ENCODE data around the gene MUC20. TPM values are rescaled to one million over a fixed set of nuclear protein-coding genes. Genes with fewer than 3 reads are reported as not detected.
"Not testable (repeated sequence)": the region's sequence is repeated elsewhere in the genome, so short reads cannot be mapped to it uniquely, and the experiment has no call there.

Gene MUC20
- total RNA-seq, 1 experiment from 2014 or later, result 176 TPM

- Histone ChIP-seq H3K79me2 (ENCODE audit: low read depth) (no peaks in the 10 kb centered on the region), H3K9me2 (ENCODE audit: insufficient read depth) (no peaks in the 10 kb centered on the region), H3K4me1 (replicated peaks; ENCODE audit: insufficient read depth) (no peaks in the 10 kb centered on the region), H3K4me2 (no peak overlapping the region), H3K36me3 (ENCODE audit: low read depth) (no peaks in the 10 kb centered on the region), H2AFZ (no peak overlapping the region), H3K27ac (no peak overlapping the region), H3F3A (ENCODE audit: insufficient read depth, low read depth) (no peaks in the 10 kb centered on the region), H3K9me3 (ENCODE audit: insufficient read depth, low read depth) (no peaks in the 10 kb centered on the region), H4K20me1 (ENCODE audit: insufficient read depth) (no peaks in the 10 kb centered on the region), H3K27me3 (ENCODE audit: insufficient read depth, low read depth) (no peaks in the 10 kb centered on the region), H3K4me3 (no peak overlapping the region)
- TF ChIP-seq, protein P1, sequence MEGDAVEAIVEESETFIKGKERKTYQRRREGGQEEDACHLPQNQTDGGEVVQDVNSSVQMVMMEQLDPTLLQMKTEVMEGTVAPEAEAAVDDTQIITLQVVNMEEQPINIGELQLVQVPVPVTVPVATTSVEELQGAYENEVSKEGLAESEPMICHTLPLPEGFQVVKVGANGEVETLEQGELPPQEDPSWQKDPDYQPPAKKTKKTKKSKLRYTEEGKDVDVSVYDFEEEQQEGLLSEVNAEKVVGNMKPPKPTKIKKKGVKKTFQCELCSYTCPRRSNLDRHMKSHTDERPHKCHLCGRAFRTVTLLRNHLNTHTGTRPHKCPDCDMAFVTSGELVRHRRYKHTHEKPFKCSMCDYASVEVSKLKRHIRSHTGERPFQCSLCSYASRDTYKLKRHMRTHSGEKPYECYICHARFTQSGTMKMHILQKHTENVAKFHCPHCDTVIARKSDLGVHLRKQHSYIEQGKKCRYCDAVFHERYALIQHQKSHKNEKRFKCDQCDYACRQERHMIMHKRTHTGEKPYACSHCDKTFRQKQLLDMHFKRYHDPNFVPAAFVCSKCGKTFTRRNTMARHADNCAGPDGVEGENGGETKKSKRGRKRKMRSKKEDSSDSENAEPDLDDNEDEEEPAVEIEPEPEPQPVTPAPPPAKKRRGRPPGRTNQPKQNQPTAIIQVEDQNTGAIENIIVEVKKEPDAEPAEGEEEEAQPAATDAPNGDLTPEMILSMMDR (conservative IDR thresholded peaks at IDR 0.05), result no peak
- no peak for TF ChIP-seq EZH2 (IDR thresholded peaks at IDR 0.05; ENCODE audit: low read depth)
- no TSS peak for BruUV-seq (replicated peaks)
- CTCF ChIA-PET, result no interaction called here
- POLR2A ChIA-PET (ENCODE audit: unreplicated experiment), result no interaction called here
- intact Hi-C loops (cut with micrococcal nuclease; ENCODE audit: unreplicated experiment), result no loop called here
- DNase-seq, result no peak
These were observed 48.8 kb downstream of the MUC20 start for GRCh38 chr3:195769551-195769950.

- ChIA-PET POLR2A (ENCODE audit: unreplicated experiment) (no interaction called here), CTCF (no interaction called here)
These were observed 49.5 kb downstream of the MUC20 start for GRCh38 chr3:195770081-195770840.

DNA sequence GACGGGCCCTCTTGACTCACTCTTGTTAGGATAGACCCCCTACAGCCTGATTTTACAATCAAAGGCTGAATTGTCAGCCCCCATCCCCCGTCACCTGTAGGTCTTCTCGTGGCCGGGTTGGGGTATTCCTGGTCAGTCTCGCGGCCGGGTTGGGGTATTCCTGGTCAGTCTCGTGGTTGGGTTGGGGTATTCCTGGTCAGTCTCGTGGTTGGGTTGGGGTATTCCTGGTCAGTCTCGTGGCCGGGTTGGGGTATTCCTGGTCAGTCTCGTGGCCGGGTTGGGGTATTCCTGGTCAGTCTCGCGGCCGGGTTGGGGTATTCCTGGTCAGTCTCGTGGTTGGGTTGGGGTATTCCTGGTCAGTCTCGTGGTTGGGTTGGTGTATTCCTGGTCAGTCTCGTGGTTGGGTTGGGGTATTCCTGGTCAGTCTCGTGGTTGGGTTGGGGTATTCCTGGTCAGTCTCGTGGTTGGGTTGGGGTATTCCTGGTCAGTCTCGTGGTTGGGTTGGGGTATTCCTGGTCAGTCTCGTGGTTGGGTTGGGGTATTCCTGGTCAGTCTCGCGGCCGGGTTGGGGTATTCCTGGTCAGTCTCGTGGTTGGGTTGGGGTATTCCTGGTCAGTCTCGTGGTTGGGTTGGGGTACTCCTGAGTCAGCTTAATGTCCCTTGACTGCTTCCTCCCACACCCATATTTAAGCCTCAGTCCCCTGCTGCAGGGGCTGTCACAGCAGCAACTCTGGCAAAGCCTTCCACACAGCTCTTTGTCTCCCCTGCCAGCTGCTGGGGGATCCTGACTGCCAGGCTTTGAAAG lies 50.3 kb downstream of the MUC20 start:
- H4K20me1 ChIP-seq (ENCODE audit: insufficient read depth); H3F3A ChIP-seq (ENCODE audit: insufficient read depth, low read depth); H3K9me2 ChIP-seq (ENCODE audit: insufficient read depth); CTCF ChIA-PET; intact Hi-C loops (cut with micrococcal nuclease; ENCODE audit: unreplicated experiment); H3K27me3 ChIP-seq (ENCODE audit: insufficient read depth, low read depth); POLR2A ChIA-PET (ENCODE audit: unreplicated experiment); BruUV-seq (replicated peaks); H3K9me3 ChIP-seq (ENCODE audit: insufficient read depth, low read depth); H3K36me3 ChIP-seq (ENCODE audit: low read depth); H3K4me2 ChIP-seq; H3K4me1 ChIP-seq (replicated peaks; ENCODE audit: insufficient read depth); DNase-seq; H3K4me3 ChIP-seq; H3K27ac ChIP-seq; H2AFZ ChIP-seq; H3K79me2 ChIP-seq (ENCODE audit: low read depth): not testable (repeated sequence)

More at GRCh38 chr3:195770081-195770840, 49.5 kb downstream of the MUC20 start:
- Histone ChIP-seq H3K4me3 (no peak overlapping the region), H3K4me2 (no peak overlapping the region), H3K9me3 (ENCODE audit: insufficient read depth, low read depth) (no peaks in the 10 kb centered on the region), H3K79me2 (ENCODE audit: low read depth) (no peaks in the 10 kb centered on the region), H3K36me3 (ENCODE audit: low read depth) (no peaks in the 10 kb centered on the region), H3K27me3 (ENCODE audit: insufficient read depth, low read depth) (no peaks in the 10 kb centered on the region), H3K4me1 (replicated peaks; ENCODE audit: insufficient read depth) (no peaks in the 10 kb centered on the region), H2AFZ (no peak overlapping the region), H3K27ac (no peak overlapping the region), H3K9me2 (ENCODE audit: insufficient read depth) (no peaks in the 10 kb centered on the region), H4K20me1 (ENCODE audit: insufficient read depth) (no peaks in the 10 kb centered on the region), H3F3A (ENCODE audit: insufficient read depth, low read depth) (no peaks in the 10 kb centered on the region)
- intact Hi-C loops (cut with micrococcal nuclease; ENCODE audit: unreplicated experiment), result no loop called here
- DNase-seq, result no peak
- no peak for TF ChIP-seq EZH2 (IDR thresholded peaks at IDR 0.05; ENCODE audit: low read depth)
- TF ChIP-seq, protein P1 (conservative IDR thresholded peaks at IDR 0.05), result no peak
- no TSS peak for BruUV-seq (replicated peaks)
